Subcutaneous abdominal adipose tissue (tissue), 5 donors: ENCODE data around the gene ZNF222.
A peak's percentile ranks its signal among the peaks of the same experiment; 100 is the strongest.

Experiments
- H3K27ac ChIP-seq: one replicate; pipeline ENCODE4 v1.7.0; 2013; ENCODE audit warnings: low read depth, mild to moderate bottlenecking, inconsistent platforms, low read length, moderate library complexity
- H3K27me3 ChIP-seq, 5 donors: one replicate each; pipeline ENCODE4 v1.7.0; 2013; ENCODE audit warnings: low read length in 5 of 5, inconsistent platforms in 1 of 5; ENCODE audit not compliant: control insufficient read depth in 5 of 5, insufficient read depth in 4 of 5
- H3K36me3 ChIP-seq, 5 donors: one replicate each; pipeline ENCODE4 v1.7.0; 2013; ENCODE audit warnings: low read length in 5 of 5; ENCODE audit not compliant: control insufficient read depth in 5 of 5, insufficient read depth in 5 of 5
- H3K4me1 ChIP-seq, 5 donors: one replicate each; pipeline ENCODE4 v1.7.0; 2013; ENCODE audit warnings: low read length in 5 of 5, mild to moderate bottlenecking in 3 of 5, moderate library complexity in 1 of 5; ENCODE audit not compliant: control insufficient read depth in 5 of 5, insufficient read depth in 5 of 5
- H3K4me3 ChIP-seq, 5 donors: one replicate each; pipeline ENCODE4 v1.7.0; 2013; ENCODE audit warnings: low read length in 5 of 5, low read depth in 1 of 5
- H3K9ac ChIP-seq, 5 donors: one replicate each; pipeline ENCODE4 v1.7.0; 2013; ENCODE audit warnings: low read length in 5 of 5, mild to moderate bottlenecking in 4 of 5, moderate library complexity in 3 of 5
- H3K9me3 ChIP-seq, 5 donors: one replicate each; pipeline ENCODE4 v1.7.0; 2013; ENCODE audit warnings: low read length in 5 of 5; ENCODE audit not compliant: control insufficient read depth in 5 of 5
- donor health status: healthy.
- donor health status: healthy.
- donor health status: healthy.
- donor health status: healthy.
- donor health status: healthy.

Gene ZNF222

DNA sequence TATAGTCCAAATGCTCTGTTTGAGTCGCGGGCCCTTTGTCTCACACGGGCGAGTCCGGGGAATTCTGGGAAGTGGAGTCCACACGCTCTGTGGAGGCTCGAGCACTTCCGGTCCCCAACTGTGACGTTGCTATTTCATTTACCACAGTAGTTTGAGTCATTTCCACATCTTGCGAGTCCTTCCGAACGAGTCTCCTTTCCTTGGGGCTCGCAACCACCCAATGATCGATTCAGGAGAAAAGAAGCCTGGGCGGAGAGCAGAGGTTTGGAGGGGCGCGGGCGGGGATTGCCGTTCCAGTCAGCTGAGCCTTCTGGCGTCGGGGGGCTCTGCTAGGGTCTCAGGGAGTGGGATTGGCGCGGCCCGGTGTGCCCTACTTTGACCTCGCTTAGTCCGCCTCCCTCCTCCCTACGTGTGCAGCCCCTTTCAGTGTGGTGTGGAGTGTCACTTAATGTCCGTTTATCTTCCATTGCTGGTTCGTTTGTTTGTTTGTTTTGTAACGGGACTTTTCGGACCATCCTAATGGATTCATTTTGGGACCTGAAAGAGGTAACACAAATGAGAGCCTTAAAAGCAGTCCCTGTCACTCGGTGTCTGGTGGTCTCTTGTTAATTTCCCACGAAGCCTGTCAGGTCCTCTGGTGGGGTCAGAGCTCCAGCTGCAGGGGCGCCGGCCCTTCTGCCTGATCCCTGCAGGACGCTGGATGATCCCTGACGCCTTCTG is at the start of gene ZNF222:
ZNF222 (plus strand) TSS at position 163 of the 720 bp plus-strand sequence; CDS start at position 221, 58 bp downstream.
- H3K27ac ChIP-seq, result peak within 1 kb of the TSS; percentile 60
- H3K4me1 ChIP-seq, result peaks cover 0 to 15% (median 14%) of the 10 kb centered on the region in 5 donors
- peaks cover 32 to 38% (median 35%) of the 10 kb centered on the region in 5 donors for H3K36me3 ChIP-seq
- no peaks in the 10 kb centered on the region for H3K27me3 ChIP-seq
- peaks cover 17 to 39% (median 23%) of the 10 kb centered on the region in 5 donors for H3K9me3 ChIP-seq
- H3K9ac ChIP-seq, result peak within 1 kb of the TSS; percentile 50 to 88 (median 79)
- peak within 1 kb of the TSS; percentile 70 to 94 (median 92) for H3K4me3 ChIP-seq

GRCh38 chr19:43976732-43977131 is 48.4 kb upstream of the ZNF222 start:
- Histone ChIP-seq H3K36me3 (peaks cover 0 to 8% (median 0%) of the 10 kb centered on the region in 5 donors), H3K27ac (no peak overlapping the region), H3K9me3 (peaks cover 37 to 98% (median 88%) of the 10 kb centered on the region in 5 donors), H3K4me3 (no peak overlapping the region), H3K4me1 (no peaks in the 10 kb centered on the region), H3K27me3 (no peaks in the 10 kb centered on the region), H3K9ac (no peak overlapping the region)

DNA sequence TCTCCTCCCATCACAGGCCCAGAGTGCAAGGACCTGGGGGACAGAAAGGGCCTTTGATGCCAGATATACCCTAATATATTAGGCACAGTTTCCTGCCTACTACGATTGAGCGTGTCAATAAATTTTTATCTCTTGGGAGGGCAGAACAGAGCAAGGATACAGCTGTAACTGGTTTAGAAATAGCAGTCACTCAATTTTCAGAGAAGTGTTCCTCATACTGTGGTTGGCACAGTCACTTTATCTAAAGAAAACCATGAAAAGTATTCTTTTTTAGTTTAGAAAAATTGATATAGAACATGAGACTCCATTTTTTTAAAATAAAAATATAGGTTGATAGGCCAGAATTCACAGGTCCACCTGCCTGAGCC is 41.7 kb upstream of the ZNF222 start:
- H3K4me1 ChIP-seq, result peaks cover 6 to 13% (median 10%) of the 10 kb centered on the region in 5 donors
- peak overlapping the region; percentile 77 for H3K27ac ChIP-seq
- peak overlapping the region in 2 of 5 donors; percentile 86 to 100 for H3K9ac ChIP-seq
- H3K4me3 ChIP-seq, result peak overlapping the region; percentile 42 to 99 (median 92)
- H3K27me3 ChIP-seq, result peaks cover 0 to 5% (median 0%) of the 10 kb centered on the region in 5 donors
- H3K9me3 ChIP-seq, result peaks cover 19 to 44% (median 23%) of the 10 kb centered on the region in 5 donors
- peaks cover 0 to 6% (median 4%) of the 10 kb centered on the region in 5 donors for H3K36me3 ChIP-seq

GRCh38 chr19:43983912-43984686 is 41.1 kb upstream of the ZNF222 start, which contains the start of gene ZNF155:
ZNF155 (plus strand) TSS chr19:43984188; CDS start chr19:43988544, 4,356 bp downstream.
- Histone ChIP-seq H3K27ac (peak within 1 kb of the TSS; percentile 77), H3K4me3 (peak within 1 kb of the TSS; percentile 88 to 99 (median 96)), H3K9ac (peak within 1 kb of the TSS; percentile 80 to 100 (median 83)), H3K9me3 (peaks cover 16 to 39% (median 17%) of the 10 kb centered on the region in 5 donors), H3K4me1 (peaks cover 6 to 13% (median 10%) of the 10 kb centered on the region in 5 donors), H3K27me3 (peaks cover 0 to 5% (median 0%) of the 10 kb centered on the region in 5 donors), H3K36me3 (peaks cover 2 to 11% (median 9%) of the 10 kb centered on the region in 5 donors)

DNA sequence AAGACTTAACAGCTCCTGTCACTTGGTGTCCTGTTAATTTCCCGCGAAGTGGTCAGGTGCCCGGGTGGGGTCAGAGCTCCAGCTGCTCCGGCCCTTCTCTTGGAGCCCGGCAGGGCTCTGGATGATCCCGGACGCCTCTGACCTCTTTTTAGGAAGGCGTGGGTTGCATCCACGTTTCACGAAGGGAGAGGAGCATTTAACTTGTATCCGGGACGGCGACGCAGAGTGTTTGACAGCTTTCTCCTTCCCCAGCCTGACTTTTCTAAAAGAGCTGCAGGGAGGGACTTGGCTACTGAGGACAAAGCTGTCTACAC is 40.5 kb upstream of the ZNF222 start:
- peak overlapping the region in 4 of 5 donors; percentile 80 to 86 (median 82) for H3K9ac ChIP-seq

DNA sequence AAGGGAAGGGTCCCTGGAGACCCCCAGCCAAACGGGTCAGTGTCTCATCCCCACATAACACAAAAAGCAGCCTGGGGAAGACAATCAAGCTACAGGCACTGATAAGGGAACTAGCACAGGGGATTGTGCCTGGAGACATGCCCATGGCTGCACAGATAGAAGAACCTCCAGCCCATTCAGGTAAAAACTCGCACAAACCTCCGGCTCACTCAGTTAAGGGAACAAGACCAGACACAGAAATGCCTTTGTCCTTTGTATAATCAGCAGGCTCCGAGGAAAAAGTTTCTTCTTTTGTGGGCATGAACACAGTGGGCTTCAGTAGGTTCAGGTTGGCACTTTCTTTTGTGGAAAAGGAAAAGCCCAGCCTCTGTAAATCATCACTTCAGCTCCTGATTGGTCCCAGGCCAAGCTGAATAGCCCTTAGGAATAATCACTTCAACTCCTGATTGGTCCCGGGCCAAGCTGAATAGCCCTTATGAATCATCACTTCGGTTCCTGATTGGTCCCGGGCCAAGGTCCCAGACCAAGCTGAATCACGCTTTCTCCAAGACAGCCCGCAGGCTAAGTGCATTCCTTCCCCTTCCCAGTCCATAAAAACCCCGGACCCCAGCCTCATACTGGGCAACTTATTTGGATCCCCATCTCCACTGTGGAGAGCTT is 27.4 kb upstream of the ZNF222 start:
- no peak overlapping the region for H3K27ac ChIP-seq
- H3K36me3 ChIP-seq, result peaks cover 33 to 47% (median 38%) of the 10 kb centered on the region in 5 donors
- H3K27me3 ChIP-seq, result no peaks in the 10 kb centered on the region
- no peak overlapping the region for H3K9ac ChIP-seq
- H3K4me3 ChIP-seq, result peak overlapping the region in 1 of 5 donors; percentile 39
- peaks cover 16 to 32% (median 25%) of the 10 kb centered on the region in 5 donors for H3K9me3 ChIP-seq
- peaks cover 0 to 8% (median 6%) of the 10 kb centered on the region in 5 donors for H3K4me1 ChIP-seq

More for the DNA sequence above, 40.5 kb upstream of the ZNF222 start:
- Histone ChIP-seq H3K27ac (peak overlapping the region; percentile 77), H3K27me3 (peaks cover 0 to 5% (median 0%) of the 10 kb centered on the region in 5 donors), H3K4me1 (peaks cover 6 to 13% (median 10%) of the 10 kb centered on the region in 5 donors), H3K9me3 (peaks cover 13 to 33% (median 15%) of the 10 kb centered on the region in 5 donors), H3K4me3 (peak overlapping the region; percentile 88 to 99 (median 96)), H3K36me3 (peaks cover 7 to 16% (median 14%) of the 10 kb centered on the region in 5 donors)

- peaks cover 12 to 23% (median 18%) of the 10 kb centered on the region in 5 donors for H3K9me3 ChIP-seq
- peak overlapping the region; percentile 98 to 99 (median 99) for H3K4me3 ChIP-seq
- H3K27me3 ChIP-seq, result no peaks in the 10 kb centered on the region
- peaks cover 3 to 11% (median 6%) of the 10 kb centered on the region in 5 donors for H3K36me3 ChIP-seq
- peak overlapping the region; percentile 77 to 93 (median 92) for H3K9ac ChIP-seq
- H3K4me1 ChIP-seq, result peaks cover 0 to 19% (median 18%) of the 10 kb centered on the region in 5 donors
- peak overlapping the region; percentile 72 for H3K27ac ChIP-seq
These were observed 23.0 kb upstream of the ZNF222 start for GRCh38 chr19:44002212-44002565.

- H3K27me3 ChIP-seq, result no peaks in the 10 kb centered on the region
- peaks cover 9 to 11% (median 9%) of the 10 kb centered on the region in 5 donors for H3K36me3 ChIP-seq
- peak within 1 kb of the TSS; percentile 77 to 93 (median 92) for H3K9ac ChIP-seq
- H3K4me1 ChIP-seq, result peaks cover 0 to 19% (median 18%) of the 10 kb centered on the region in 5 donors
- H3K27ac ChIP-seq, result peak within 1 kb of the TSS; percentile 72
- H3K9me3 ChIP-seq, result peaks cover 8 to 23% (median 21%) of the 10 kb centered on the region in 5 donors
- H3K4me3 ChIP-seq, result peak within 1 kb of the TSS; percentile 98 to 99 (median 99)
These were observed 22.4 kb upstream of the ZNF222 start, which contains the start of gene ZNF230 for GRCh38 chr19:44002566-44003460. ZNF230 (plus strand) TSS chr19:44002957; CDS start chr19:44007079, 4,122 bp downstream.
